ENCODE measurements around the gene ZFAND3.

The ZFAND3 gene

DNA sequence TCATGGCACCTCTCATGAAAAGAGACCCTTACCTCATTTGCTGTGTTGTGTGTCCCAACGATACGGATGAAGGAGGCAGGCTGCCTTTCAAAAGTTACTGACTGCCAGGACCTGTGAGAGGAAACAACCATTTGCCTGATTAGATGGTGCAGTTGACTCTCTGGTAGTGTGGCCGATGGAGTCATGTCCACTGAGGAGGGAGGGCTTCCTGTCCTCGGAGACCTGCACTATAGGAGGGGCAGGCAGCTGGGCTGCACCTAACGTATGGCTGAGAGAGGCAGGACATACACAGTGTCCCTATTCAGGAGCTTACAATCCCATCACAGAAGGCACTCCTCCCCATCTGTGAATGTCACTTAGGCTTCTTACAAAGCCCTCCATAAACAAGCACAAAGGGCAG lies 373.0 kb downstream of the ZFAND3 start:
- no peak overlapping the region for H3K4me3 ChIP-seq (ENCODE audit: low read length)
- H3K27ac ChIP-seq (ENCODE audit: low read length) = no peak overlapping the region
- H3F3A ChIP-seq (ENCODE audit: insufficient read depth, low read length) = no peaks in the 10 kb centered on the region
- H3K9ac ChIP-seq (ENCODE audit: low read length) = no peak overlapping the region
- H3K4me1 ChIP-seq (ENCODE audit: low read length) = no peaks in the 10 kb centered on the region
- DNase-seq = no peak
- no peaks in the 10 kb centered on the region for H3K9me3 ChIP-seq (replicated peaks; ENCODE audit: insufficient read depth, low read length)
- no peak overlapping the region for H3K4me2 ChIP-seq (ENCODE audit: low read depth, low read length)
- H3K27me3 ChIP-seq (replicated peaks; ENCODE audit: insufficient read depth, low read length) = no peaks in the 10 kb centered on the region
- H3K36me3 ChIP-seq (replicated peaks; ENCODE audit: insufficient read depth, low read length) = no peaks in the 10 kb centered on the region
- no peaks in the 10 kb centered on the region for H4K20me1 ChIP-seq (ENCODE audit: insufficient read depth, low read length)
- H3K9me2 ChIP-seq (replicated peaks; ENCODE audit: insufficient read depth, low read length) = no peaks in the 10 kb centered on the region
- TF ChIP-seq, protein P1, sequence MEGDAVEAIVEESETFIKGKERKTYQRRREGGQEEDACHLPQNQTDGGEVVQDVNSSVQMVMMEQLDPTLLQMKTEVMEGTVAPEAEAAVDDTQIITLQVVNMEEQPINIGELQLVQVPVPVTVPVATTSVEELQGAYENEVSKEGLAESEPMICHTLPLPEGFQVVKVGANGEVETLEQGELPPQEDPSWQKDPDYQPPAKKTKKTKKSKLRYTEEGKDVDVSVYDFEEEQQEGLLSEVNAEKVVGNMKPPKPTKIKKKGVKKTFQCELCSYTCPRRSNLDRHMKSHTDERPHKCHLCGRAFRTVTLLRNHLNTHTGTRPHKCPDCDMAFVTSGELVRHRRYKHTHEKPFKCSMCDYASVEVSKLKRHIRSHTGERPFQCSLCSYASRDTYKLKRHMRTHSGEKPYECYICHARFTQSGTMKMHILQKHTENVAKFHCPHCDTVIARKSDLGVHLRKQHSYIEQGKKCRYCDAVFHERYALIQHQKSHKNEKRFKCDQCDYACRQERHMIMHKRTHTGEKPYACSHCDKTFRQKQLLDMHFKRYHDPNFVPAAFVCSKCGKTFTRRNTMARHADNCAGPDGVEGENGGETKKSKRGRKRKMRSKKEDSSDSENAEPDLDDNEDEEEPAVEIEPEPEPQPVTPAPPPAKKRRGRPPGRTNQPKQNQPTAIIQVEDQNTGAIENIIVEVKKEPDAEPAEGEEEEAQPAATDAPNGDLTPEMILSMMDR (IDR thresholded peaks at IDR 0.05; ENCODE audit: low read length) = no peak
- no peak for TF ChIP-seq EZH2 (optimal IDR thresholded peaks at IDR 0.05; ENCODE audit: low read depth, low read length)
- no peak for TF ChIP-seq EZH2phosphoT487 (IDR thresholded peaks at IDR 0.05; ENCODE audit: low read length)
- H2AFZ ChIP-seq (ENCODE audit: low read length) = no peak overlapping the region
- no peaks in the 10 kb centered on the region for H3K79me2 ChIP-seq (ENCODE audit: low read length)

DNA sequence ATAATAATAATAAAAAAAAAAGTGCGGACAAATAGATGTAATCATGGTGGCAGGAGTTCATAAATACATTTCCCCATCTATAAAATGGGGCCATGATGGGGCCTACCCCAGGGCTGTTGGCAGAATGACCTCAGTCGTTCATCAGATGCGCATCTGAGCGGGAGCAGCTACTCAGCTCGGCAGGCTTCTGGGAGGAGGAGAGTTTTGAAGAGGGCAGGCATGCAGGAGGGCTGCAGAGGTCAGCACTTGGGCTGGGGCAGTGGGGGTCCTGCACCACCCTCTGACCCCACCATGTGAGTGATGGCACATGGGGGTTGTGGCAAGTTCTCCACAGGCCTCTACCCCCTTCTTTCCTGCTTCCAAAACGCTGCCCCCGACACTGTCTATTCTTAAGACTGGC lies 373.5 kb downstream of the ZFAND3 start:
- TF ChIP-seq, protein P1 (IDR thresholded peaks at IDR 0.05; ENCODE audit: low read length) = no peak
- TF ChIP-seq EZH2phosphoT487 (IDR thresholded peaks at IDR 0.05; ENCODE audit: low read length) (no peak), EZH2 (optimal IDR thresholded peaks at IDR 0.05; ENCODE audit: low read depth, low read length) (no peak)
- Histone ChIP-seq H3K27ac (ENCODE audit: low read length) (no peak overlapping the region), H3K9me3 (replicated peaks; ENCODE audit: insufficient read depth, low read length) (no peaks in the 10 kb centered on the region)

DNA sequence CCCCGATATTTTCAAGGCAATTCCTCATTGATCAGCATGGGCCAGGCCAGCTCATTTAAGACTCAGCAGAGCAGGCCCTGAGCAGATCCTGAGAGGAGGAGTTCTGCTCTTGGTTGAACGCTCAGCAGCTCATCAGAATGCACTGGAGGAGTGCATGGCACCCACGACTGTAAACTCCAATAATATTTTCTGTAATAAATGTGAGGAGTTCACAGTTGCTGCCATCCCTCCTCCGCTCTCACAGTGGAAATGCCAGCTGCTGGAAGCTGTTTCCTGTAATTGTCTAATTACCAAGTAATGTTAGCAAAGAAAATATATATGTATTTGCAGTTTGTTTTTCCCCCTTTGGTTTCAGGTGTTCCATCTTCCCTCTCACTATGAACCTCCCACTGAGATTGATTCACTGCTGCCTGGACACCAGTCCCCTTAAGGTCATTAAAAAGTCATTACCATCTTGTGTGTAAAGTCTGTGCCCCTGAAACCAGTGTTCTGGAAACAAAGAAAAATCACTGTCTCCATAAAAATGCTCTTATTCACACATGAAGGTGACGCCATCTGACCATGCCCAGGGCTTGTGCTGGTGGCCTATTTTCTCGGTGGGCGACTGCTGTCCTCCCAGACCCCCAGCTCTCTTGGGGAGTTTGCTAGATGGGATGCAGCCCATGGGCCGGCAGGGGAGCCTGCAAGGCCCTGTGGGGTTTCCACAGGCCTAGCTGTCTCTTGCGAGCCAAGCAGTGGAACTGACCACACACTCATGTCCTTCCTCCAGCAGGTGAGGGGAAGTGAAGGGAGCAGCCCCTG lies 374.2 kb downstream of the ZFAND3 start:
- Histone ChIP-seq H3K79me2 (ENCODE audit: low read length) (no peaks in the 10 kb centered on the region), H3K9me3 (replicated peaks; ENCODE audit: insufficient read depth, low read length) (no peaks in the 10 kb centered on the region), H3K4me3 (ENCODE audit: low read length) (no peak overlapping the region), H3K36me3 (replicated peaks; ENCODE audit: insufficient read depth, low read length) (no peaks in the 10 kb centered on the region), H2AFZ (ENCODE audit: low read length) (no peak overlapping the region), H3K9me2 (replicated peaks; ENCODE audit: insufficient read depth, low read length) (no peaks in the 10 kb centered on the region), H3K27me3 (replicated peaks; ENCODE audit: insufficient read depth, low read length) (no peaks in the 10 kb centered on the region), H4K20me1 (ENCODE audit: insufficient read depth, low read length) (no peaks in the 10 kb centered on the region), H3F3A (ENCODE audit: insufficient read depth, low read length) (no peaks in the 10 kb centered on the region), H3K27ac (ENCODE audit: low read length) (no peak overlapping the region), H3K4me2 (ENCODE audit: low read depth, low read length) (no peak overlapping the region), H3K4me1 (ENCODE audit: low read length) (no peaks in the 10 kb centered on the region), H3K9ac (ENCODE audit: low read length) (no peak overlapping the region)
- TF ChIP-seq, protein P1 (IDR thresholded peaks at IDR 0.05; ENCODE audit: low read length) = no peak
- no peak for TF ChIP-seq EZH2phosphoT487 (IDR thresholded peaks at IDR 0.05; ENCODE audit: low read length)
- TF ChIP-seq EZH2 (optimal IDR thresholded peaks at IDR 0.05; ENCODE audit: low read depth, low read length) = no peak
- no peak for DNase-seq

More for the DNA sequence above, 373.5 kb downstream of the ZFAND3 start:
- H3K36me3 ChIP-seq (replicated peaks; ENCODE audit: insufficient read depth, low read length) = no peaks in the 10 kb centered on the region
- H3K4me1 ChIP-seq (ENCODE audit: low read length) = no peaks in the 10 kb centered on the region
- no peak overlapping the region for H2AFZ ChIP-seq (ENCODE audit: low read length)
- no peak overlapping the region for H3K9ac ChIP-seq (ENCODE audit: low read length)
- no peaks in the 10 kb centered on the region for H3K27me3 ChIP-seq (replicated peaks; ENCODE audit: insufficient read depth, low read length)
- no peaks in the 10 kb centered on the region for H3K79me2 ChIP-seq (ENCODE audit: low read length)
- H3K4me2 ChIP-seq (ENCODE audit: low read depth, low read length) = no peak overlapping the region
- no peaks in the 10 kb centered on the region for H4K20me1 ChIP-seq (ENCODE audit: insufficient read depth, low read length)
- no peaks in the 10 kb centered on the region for H3F3A ChIP-seq (ENCODE audit: insufficient read depth, low read length)
- DNase-seq = no peak
- no peak overlapping the region for H3K4me3 ChIP-seq (ENCODE audit: low read length)
- H3K9me2 ChIP-seq (replicated peaks; ENCODE audit: insufficient read depth, low read length) = no peaks in the 10 kb centered on the region
